ENCODE data around the gene MYH7.

Gene MYH7

GRCh38 chr14:23377573-23378563, 57.6 kb downstream of the MYH7 start:
- TF ChIP-seq EZH2phosphoT487 (conservative IDR thresholded peaks at IDR 0.05; ENCODE audit: low read length), result no peak
- TF ChIP-seq, protein P1, sequence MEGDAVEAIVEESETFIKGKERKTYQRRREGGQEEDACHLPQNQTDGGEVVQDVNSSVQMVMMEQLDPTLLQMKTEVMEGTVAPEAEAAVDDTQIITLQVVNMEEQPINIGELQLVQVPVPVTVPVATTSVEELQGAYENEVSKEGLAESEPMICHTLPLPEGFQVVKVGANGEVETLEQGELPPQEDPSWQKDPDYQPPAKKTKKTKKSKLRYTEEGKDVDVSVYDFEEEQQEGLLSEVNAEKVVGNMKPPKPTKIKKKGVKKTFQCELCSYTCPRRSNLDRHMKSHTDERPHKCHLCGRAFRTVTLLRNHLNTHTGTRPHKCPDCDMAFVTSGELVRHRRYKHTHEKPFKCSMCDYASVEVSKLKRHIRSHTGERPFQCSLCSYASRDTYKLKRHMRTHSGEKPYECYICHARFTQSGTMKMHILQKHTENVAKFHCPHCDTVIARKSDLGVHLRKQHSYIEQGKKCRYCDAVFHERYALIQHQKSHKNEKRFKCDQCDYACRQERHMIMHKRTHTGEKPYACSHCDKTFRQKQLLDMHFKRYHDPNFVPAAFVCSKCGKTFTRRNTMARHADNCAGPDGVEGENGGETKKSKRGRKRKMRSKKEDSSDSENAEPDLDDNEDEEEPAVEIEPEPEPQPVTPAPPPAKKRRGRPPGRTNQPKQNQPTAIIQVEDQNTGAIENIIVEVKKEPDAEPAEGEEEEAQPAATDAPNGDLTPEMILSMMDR (IDR thresholded peaks at IDR 0.05; ENCODE audit: insufficient read depth, low read length, poor library complexity, severe bottlenecking), result no peak
- Histone ChIP-seq H3K4me2 (ENCODE audit: low read depth, low read length, poor library complexity, severe bottlenecking) (no peak overlapping the region), H3K36me3 (ENCODE audit: low read length) (no peaks in the 10 kb centered on the region), H3K9me3 (ENCODE audit: insufficient read depth, low read length) (no peaks in the 10 kb centered on the region), H3K27me3 (ENCODE audit: low read length) (no peaks in the 10 kb centered on the region), H4K20me1 (ENCODE audit: low read depth, low read length) (no peaks in the 10 kb centered on the region), H2AFZ (ENCODE audit: low read depth, low read length, severe bottlenecking) (no peak overlapping the region), H3K9me2 (replicated peaks; ENCODE audit: insufficient read depth, low read length) (no peaks in the 10 kb centered on the region), H3K4me3 (ENCODE audit: insufficient read depth, low read length, poor library complexity, severe bottlenecking) (no peak overlapping the region), H3F3A (ENCODE audit: insufficient read depth) (no peaks in the 10 kb centered on the region), H3K79me2 (ENCODE audit: insufficient read depth, low read length) (no peaks in the 10 kb centered on the region), H3K9ac (ENCODE audit: low read length) (no peak overlapping the region), H3K27ac (ENCODE audit: low read depth, low read length) (no peak overlapping the region)

DNA sequence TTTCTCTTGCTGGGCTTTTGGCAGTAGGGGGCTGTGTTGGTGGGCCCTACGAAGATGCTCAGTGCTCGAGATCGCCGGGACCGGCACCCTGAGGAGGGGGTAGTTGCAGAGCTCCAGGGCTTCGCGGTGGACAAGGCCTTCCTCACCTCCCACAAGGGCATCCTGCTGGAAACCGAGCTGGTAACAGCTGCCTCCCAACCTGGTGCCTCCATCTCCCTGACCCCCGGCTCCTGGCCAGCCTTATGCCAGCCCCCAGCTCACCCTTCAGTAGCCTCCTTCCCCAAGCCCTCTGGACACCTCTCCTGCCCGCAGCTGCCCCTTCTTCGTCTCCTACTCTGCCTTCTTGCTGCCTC, 58.3 kb downstream of the MYH7 start:
- no peaks in the 10 kb centered on the region for H3K79me2 ChIP-seq (ENCODE audit: insufficient read depth, low read length)
- H3K9ac ChIP-seq (ENCODE audit: low read length), result no peak overlapping the region
- H3K9me3 ChIP-seq (ENCODE audit: insufficient read depth, low read length), result no peaks in the 10 kb centered on the region
- H3K9me2 ChIP-seq (replicated peaks; ENCODE audit: insufficient read depth, low read length), result no peaks in the 10 kb centered on the region
- H3K27ac ChIP-seq (ENCODE audit: low read depth, low read length), result no peak overlapping the region
- no peaks in the 10 kb centered on the region for H3F3A ChIP-seq (ENCODE audit: insufficient read depth)
- no peaks in the 10 kb centered on the region for H3K36me3 ChIP-seq (ENCODE audit: low read length)
- H3K4me2 ChIP-seq (ENCODE audit: low read depth, low read length, poor library complexity, severe bottlenecking), result no peak overlapping the region
- no peak for TF ChIP-seq EZH2phosphoT487 (conservative IDR thresholded peaks at IDR 0.05; ENCODE audit: low read length)
- TF ChIP-seq, protein P1 (IDR thresholded peaks at IDR 0.05; ENCODE audit: insufficient read depth, low read length, poor library complexity, severe bottlenecking), result no peak
- H4K20me1 ChIP-seq (ENCODE audit: low read depth, low read length), result no peaks in the 10 kb centered on the region
- H3K4me3 ChIP-seq (ENCODE audit: insufficient read depth, low read length, poor library complexity, severe bottlenecking), result no peak overlapping the region
- no peaks in the 10 kb centered on the region for H3K27me3 ChIP-seq (ENCODE audit: low read length)
- H2AFZ ChIP-seq (ENCODE audit: low read depth, low read length, severe bottlenecking), result no peak overlapping the region

DNA sequence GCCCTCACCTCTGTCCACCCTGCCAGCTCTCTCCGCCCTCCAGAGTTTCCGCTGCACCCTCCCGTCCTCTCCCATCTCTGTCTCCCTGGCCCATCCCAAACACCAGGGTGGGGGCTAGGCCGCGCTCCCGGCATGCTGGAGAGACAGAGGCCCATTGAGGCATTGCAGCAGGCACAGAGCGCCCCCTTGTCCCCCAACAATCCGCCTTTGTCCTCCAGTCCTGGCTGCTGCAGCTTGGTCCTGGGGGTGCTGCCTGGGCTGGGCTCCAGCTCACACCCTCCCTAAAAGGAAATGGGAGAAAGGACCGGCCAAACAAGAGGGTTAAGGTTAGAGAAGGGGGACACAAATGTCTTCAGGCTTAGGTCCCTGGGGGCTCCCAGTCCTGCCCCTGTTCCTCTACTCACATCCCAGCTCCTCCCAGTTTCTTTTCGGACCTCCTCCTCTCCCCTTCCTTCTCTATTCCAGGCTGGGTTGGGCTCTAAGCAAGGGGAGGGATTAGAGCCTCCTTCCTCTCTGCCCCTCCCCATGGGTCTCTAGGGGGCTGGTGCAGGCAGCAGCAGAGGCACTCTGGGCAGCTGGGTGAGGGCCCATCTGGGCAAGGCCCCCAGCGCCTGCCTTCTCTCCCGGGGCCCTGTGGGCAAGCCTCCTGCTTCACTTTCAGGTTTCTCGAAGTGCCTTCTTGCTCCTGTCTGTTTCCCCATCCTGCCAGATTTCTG, 58.8 kb downstream of the MYH7 start, which contains the start of gene CMTM5:
Gene CMTM5 (plus strand): TSS at position 565 of the 716 bp plus-strand sequence. CDS start 206 bp downstream, outside the sequence.
- no peak within 1 kb of the TSS for H3K4me3 ChIP-seq (ENCODE audit: insufficient read depth, low read length, poor library complexity, severe bottlenecking)
- H3K9me3 ChIP-seq (ENCODE audit: insufficient read depth, low read length), result no peaks in the 10 kb centered on the region
- no peaks in the 10 kb centered on the region for H3K27me3 ChIP-seq (ENCODE audit: low read length)
- no peaks in the 10 kb centered on the region for H3F3A ChIP-seq (ENCODE audit: insufficient read depth)
- TF ChIP-seq EZH2phosphoT487 (conservative IDR thresholded peaks at IDR 0.05; ENCODE audit: low read length), result no peak
- TF ChIP-seq, protein P1 (IDR thresholded peaks at IDR 0.05; ENCODE audit: insufficient read depth, low read length, poor library complexity, severe bottlenecking), result no peak
- no peak within 1 kb of the TSS for H3K9ac ChIP-seq (ENCODE audit: low read length)
- no peaks in the 10 kb centered on the region for H3K9me2 ChIP-seq (replicated peaks; ENCODE audit: insufficient read depth, low read length)
- H3K36me3 ChIP-seq (ENCODE audit: low read length), result no peaks in the 10 kb centered on the region
- no peaks in the 10 kb centered on the region for H4K20me1 ChIP-seq (ENCODE audit: low read depth, low read length)
- no peaks in the 10 kb centered on the region for H3K79me2 ChIP-seq (ENCODE audit: insufficient read depth, low read length)
- H2AFZ ChIP-seq (ENCODE audit: low read depth, low read length, severe bottlenecking), result no peak within 1 kb of the TSS
- H3K4me2 ChIP-seq (ENCODE audit: low read depth, low read length, poor library complexity, severe bottlenecking), result no peak within 1 kb of the TSS
- no peak within 1 kb of the TSS for H3K27ac ChIP-seq (ENCODE audit: low read depth, low read length)
